Keratinocyte (primary cell): ENCODE data around the gene RXRA. TPM values are rescaled to one million over a fixed set of nuclear protein-coding genes. Genes with fewer than 3 reads are reported as not detected.

ENCODE experiments used
- DNase-seq: peaks from one replicate; pipeline ENCODE4 v3.0.0-alpha.2; 2011; ENCODE audit warnings: low read depth, missing footprints, low spot score
- FAIRE-seq: peaks from 2 replicates; lab custom pipeline; 2011; peaks lifted over from hg19 to GRCh38; lab: Jason Lieb, UNC
- H2AFZ ChIP-seq: 2 replicates; pipeline ENCODE4 v1.6.0; 2012; ENCODE audit warnings: low read length, control low read depth, inconsistent platforms; ENCODE audit not compliant: control insufficient read depth
- H3K27ac ChIP-seq: 2 replicates; pipeline ENCODE4 v1.5.1; 2011; ENCODE audit warnings: low read length; ENCODE audit not compliant: control insufficient read depth, insufficient read depth
- H3K27me3 ChIP-seq: 3 replicates; pipeline ENCODE4 v1.6.0; 2011; ENCODE audit warnings: low read length; ENCODE audit not compliant: control insufficient read depth, insufficient read depth; ENCODE audit errors: extremely low read depth
- H3K36me3 ChIP-seq, 2 experiments: 2 replicates in 1 of 2; 3 replicates in 1 of 2; pipeline ENCODE4 v1.5.1; 2011; ENCODE audit warnings: low read length in 2 of 2, mild to moderate bottlenecking in 1 of 2; ENCODE audit not compliant: control insufficient read depth in 2 of 2, insufficient read depth in 2 of 2; ENCODE audit errors: extremely low read depth in 1 of 2
- H3K4me1 ChIP-seq: 3 replicates; pipeline ENCODE4 v1.5.1; 2011; ENCODE audit warnings: low read length; ENCODE audit not compliant: control insufficient read depth, insufficient read depth; ENCODE audit errors: extremely low read depth
- H3K4me2 ChIP-seq: 3 replicates; pipeline ENCODE4 v1.6.0; 2011; ENCODE audit warnings: low read depth, low read length; ENCODE audit not compliant: control insufficient read depth, insufficient read depth; ENCODE audit errors: extremely low read depth
- H3K4me3 ChIP-seq, 3 experiments: fragments of 200-600 bp in 1 of 3; sonication (generic) in 1 of 3; 2 replicates in 2 of 3; 3 replicates in 1 of 3; pipeline ENCODE4 v1.5.1; 2011 to 2016; ENCODE audit warnings: low read length in 3 of 3, mild to moderate bottlenecking in 3 of 3, control low read depth in 2 of 3, inconsistent platforms in 1 of 3, low read depth in 1 of 3, mixed read lengths in 1 of 3, mixed run types in 1 of 3, moderate library complexity in 1 of 3; ENCODE audit not compliant: control insufficient read depth in 2 of 3, insufficient read depth in 2 of 3; ENCODE audit errors: extremely low read depth in 1 of 3
- H3K79me2 ChIP-seq: 2 replicates; pipeline ENCODE4 v1.6.0; 2012; ENCODE audit warnings: low read length; ENCODE audit not compliant: control insufficient read depth, insufficient read depth
- H3K9ac ChIP-seq: 3 replicates; pipeline ENCODE4 v1.6.0; 2011; ENCODE audit warnings: low read length; ENCODE audit not compliant: control insufficient read depth, insufficient read depth; ENCODE audit errors: extremely low read depth
- H3K9me1 ChIP-seq: 3 replicates; pipeline ENCODE4 v1.6.0; 2011; ENCODE audit warnings: low read length; ENCODE audit not compliant: control insufficient read depth, insufficient read depth; ENCODE audit errors: extremely low read depth
- H3K9me3 ChIP-seq: 2 replicates; pipeline ENCODE4 v1.5.1; 2012; ENCODE audit warnings: low read depth, low read length; ENCODE audit not compliant: control insufficient read depth
- H4K20me1 ChIP-seq: 3 replicates; pipeline ENCODE4 v1.6.0; 2011; ENCODE audit warnings: low read length; ENCODE audit not compliant: control insufficient read depth, insufficient read depth; ENCODE audit errors: extremely low read depth
- CTCF ChIP-seq, 3 experiments: IDR thresholded peaks in 1 of 3; conservative IDR thresholded peaks in 1 of 3; optimal IDR thresholded peaks in 1 of 3; 2 replicates in 2 of 3; 3 replicates in 1 of 3; pipeline versions ENCODE3 to v1.5.1; 2011; ENCODE audit warnings: low read length in 3 of 3, mild to moderate bottlenecking in 3 of 3, moderate library complexity in 2 of 3, control low read depth in 1 of 3, inconsistent platforms in 1 of 3; ENCODE audit not compliant: insufficient read depth in 2 of 3; ENCODE audit errors: extremely low read depth in 1 of 3
- EZH2 ChIP-seq: IDR thresholded peaks from one replicate; pipeline ENCODE4 v1.6.1; 2012; ENCODE audit warnings: inconsistent platforms, mild to moderate bottlenecking, low read length, moderate library complexity
- dilution Hi-C: fragments of 300-500 bp; cut with MboI; formaldehyde crosslinking; loops from one replicate; pipeline ENCODE4 v1.7.0; 2020; ENCODE audit warnings: low sequenced_read_pairs; ENCODE audit not compliant: extremely low pct_ligation_motif_present
- polyA plus RNA-seq, 5 experiments: library from polyadenylated mRNA; depleted of rRNA in 3 of 5; stranded (reverse) in 3 of 5; stranded (forward) in 1 of 5; unstranded in 1 of 5; fragments of >200 nt; gene quantifications; 1 replicate in 1 of 5; 2 replicates in 3 of 5; 3 replicates in 1 of 5; pipeline versions ENCODE4 v1.2.1 to v1.2.3, GENCODE V29; 2011 to 2012; ENCODE audit warnings: missing spikeins in 2 of 5, low read depth in 1 of 5, low replicate concordance in 1 of 5

Gene RXRA
- polyA plus RNA-seq, 1 donor (not counting 4 experiments of a cell fraction or from before 2014, with no cell fraction given), result 9.7 TPM

GRCh38 chr9:134396825-134397224, 70.6 kb downstream of the RXRA start:
- peaks cover 0 to 8% of the 10 kb centered on the region in 2 experiments for H3K36me3 ChIP-seq
- no peak overlapping the region for H3K27ac ChIP-seq
- no peak overlapping the region for H3K4me3 ChIP-seq

GRCh38 chr9:134398756-134399155, 72.5 kb downstream of the RXRA start:
- dilution Hi-C loops, result no loop called here

More at GRCh38 chr9:134396825-134397224, 70.6 kb downstream of the RXRA start:
- Histone ChIP-seq H3K9me1 (no peaks in the 10 kb centered on the region), H3K4me1 (peaks cover 9% of the 10 kb centered on the region), H3K27me3 (no peaks in the 10 kb centered on the region), H3K9ac (no peak overlapping the region), H3K9me3 (peaks cover 3% of the 10 kb centered on the region), H2AFZ (no peak overlapping the region), H4K20me1 (peaks cover 22% of the 10 kb centered on the region), H3K4me2 (peak overlapping the region; percentile 16), H3K79me2 (peaks cover 62% of the 10 kb centered on the region)
- no peak for FAIRE-seq
- TF ChIP-seq CTCF (optimal IDR thresholded peaks at IDR 0.05 in 1 of 3, IDR thresholded peaks at IDR 0.05 in 1 of 3, conservative IDR thresholded peaks at IDR 0.05 in 1 of 3; ENCODE audit: extremely low read depth in 1 of 3, insufficient read depth in 2 of 3, low read length in 3 of 3) (no peak), EZH2 (no peak)
- no peak for DNase-seq
- dilution Hi-C loops, result no loop called here

More at GRCh38 chr9:134398756-134399155, 72.5 kb downstream of the RXRA start:
- Histone ChIP-seq H3K79me2 (peaks cover 46% of the 10 kb centered on the region), H2AFZ (no peak overlapping the region), H3K4me1 (peaks cover 10% of the 10 kb centered on the region), H3K9me1 (no peaks in the 10 kb centered on the region), H3K27me3 (no peaks in the 10 kb centered on the region), H4K20me1 (peaks cover 20% of the 10 kb centered on the region), H3K4me2 (no peak overlapping the region), H3K36me3 (peaks cover 3 to 9% of the 10 kb centered on the region in 2 experiments), H3K4me3 (no peak overlapping the region), H3K9ac (no peak overlapping the region), H3K27ac (no peak overlapping the region), H3K9me3 (peaks cover 3% of the 10 kb centered on the region)
- FAIRE-seq (no peak), DNase-seq (no peak)
- TF ChIP-seq EZH2 (no peak), CTCF (optimal IDR thresholded peaks at IDR 0.05 in 1 of 3, IDR thresholded peaks at IDR 0.05 in 1 of 3, conservative IDR thresholded peaks at IDR 0.05 in 1 of 3; ENCODE audit: extremely low read depth in 1 of 3, insufficient read depth in 2 of 3, low read length in 3 of 3) (no peak)
